SHP77 (cell line): ENCODE measurements around the gene PRPF6.
A peak's percentile ranks its signal among the peaks of the same experiment; 100 is the strongest.

Experiments used
- DNase-seq, 2 experiments: peaks; one replicate each; lab custom pipeline; 2025; lab: John Stamatoyannopoulos, UW

Gene PRPF6

DNA sequence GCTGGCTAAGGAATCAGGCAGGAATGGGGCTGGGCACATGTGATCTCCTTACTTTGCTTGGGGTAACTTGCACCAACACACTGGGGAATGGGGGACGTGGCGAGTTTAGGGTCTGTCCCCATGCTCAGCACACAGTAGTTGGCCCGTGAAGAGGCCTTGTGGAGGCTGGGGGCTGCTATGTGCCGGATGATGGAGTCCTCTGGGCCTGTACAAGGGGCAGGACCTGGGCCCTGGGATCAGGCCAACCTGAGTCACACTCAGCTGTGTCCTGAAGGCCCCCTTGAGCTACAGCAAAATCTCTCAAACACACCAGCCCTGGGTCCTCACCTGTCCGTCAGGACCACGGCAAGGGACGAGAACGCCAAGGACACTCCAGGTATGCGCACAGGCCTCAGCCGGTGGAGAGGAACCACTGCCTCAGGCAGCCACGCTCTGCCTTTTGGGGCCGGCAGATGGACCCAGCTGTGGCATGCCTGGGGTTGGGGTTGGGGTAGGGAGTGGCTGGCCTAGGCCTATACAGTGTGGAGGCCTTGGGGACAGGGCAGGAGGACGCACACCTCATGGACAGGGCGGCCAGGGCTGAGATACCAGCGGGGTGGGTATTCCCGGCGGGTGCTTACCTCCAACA is 35.8 kb upstream of the PRPF6 start:
- DNase-seq, result no peak

GRCh38 chr20:63945921-63946920 is 34.7 kb upstream of the PRPF6 start:
- DNase-seq, result no peak

- DNase-seq, result no peak
Measured at GRCh38 chr20:63946986-63947637, 33.8 kb upstream of the PRPF6 start.

- DNase-seq, result peak in 1 of 2 experiments; percentile 75
Measured at GRCh38 chr20:63947638-63948456, 33.1 kb upstream of the PRPF6 start.

DNA sequence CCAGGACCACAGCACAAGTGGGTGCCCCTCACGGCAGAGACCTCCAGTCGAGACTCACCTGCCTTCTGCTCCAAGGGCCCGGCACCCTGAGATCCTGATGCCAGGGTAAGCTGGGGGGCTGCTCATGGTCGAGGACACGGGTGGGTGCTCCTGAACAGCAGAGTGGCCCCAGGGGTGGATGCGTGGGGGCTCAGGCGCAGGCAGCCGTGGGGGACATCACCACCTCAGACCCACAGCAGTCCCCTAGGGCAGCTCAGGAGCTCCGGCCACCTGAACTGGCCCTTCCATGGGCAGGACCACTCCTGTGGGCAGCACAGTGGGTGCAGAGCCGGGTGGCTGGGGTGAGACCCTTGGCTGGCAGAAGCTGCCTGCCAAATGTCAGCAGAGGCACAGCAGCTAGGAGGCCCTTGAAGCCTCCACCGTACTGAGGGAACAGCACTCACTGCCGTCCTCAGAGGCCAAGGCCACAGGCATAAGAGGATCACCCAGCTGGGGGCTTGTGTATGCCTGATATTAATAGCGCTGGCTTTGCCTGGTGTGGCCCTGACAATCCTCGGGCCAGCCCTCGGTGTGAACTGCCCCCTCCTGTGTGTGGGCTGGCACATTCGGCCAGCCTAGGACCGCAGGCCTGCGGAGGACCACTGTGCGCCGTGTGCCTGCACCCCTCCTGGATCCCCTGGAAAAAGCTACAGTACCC is 30.1 kb upstream of the PRPF6 start:
- no peak for DNase-seq

DNA sequence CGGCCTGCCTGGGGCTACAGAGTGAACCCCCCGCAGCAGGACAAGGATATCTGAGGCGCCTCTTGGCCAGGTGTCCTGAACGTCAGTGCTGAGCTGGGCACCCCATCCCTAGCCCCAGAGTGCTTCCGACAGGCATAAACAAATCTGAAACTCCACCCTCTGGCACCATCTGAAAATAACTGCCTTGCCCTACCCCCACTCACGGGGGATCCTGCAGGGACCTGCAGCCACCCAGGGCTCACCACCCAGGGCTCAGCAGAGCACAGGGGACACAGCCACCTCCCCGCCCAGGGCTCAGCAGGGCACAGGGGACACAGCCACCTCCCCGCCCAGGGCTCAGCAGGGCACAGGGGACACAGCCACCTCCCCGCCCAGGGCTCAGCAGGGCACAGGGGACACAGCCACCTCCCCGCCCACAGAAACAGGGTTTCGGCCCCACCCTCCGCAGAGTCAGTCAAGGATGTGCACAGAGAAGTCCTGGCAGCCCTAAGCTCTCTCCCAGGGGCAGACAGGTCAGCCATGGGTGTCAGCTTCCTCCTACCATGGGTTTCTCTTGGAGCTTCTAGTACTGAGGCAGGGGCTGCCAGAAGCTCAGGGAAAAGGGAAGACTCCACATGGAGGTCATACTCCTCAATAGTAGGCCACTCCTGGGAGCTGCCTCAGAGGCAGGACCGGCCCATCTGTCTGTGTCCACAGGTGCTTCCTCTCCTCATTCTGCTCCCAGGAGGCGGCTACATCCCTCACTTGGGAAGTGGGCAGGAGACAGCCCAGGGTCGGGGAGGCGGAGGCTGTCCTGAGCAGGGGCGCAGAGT is 29.3 kb upstream of the PRPF6 start:
- DNase-seq, result no peak

GRCh38 chr20:63952210-63952535 is 28.8 kb upstream of the PRPF6 start:
- DNase-seq, result no peak

- DNase-seq, result no peak
Measured at GRCh38 chr20:63952769-63953168, 28.2 kb upstream of the PRPF6 start.

- no peak for DNase-seq
Measured at GRCh38 chr20:63953764-63954429, 27.0 kb upstream of the PRPF6 start.

GRCh38 chr20:63955281-63955826 is 25.6 kb upstream of the PRPF6 start:
- peak in 1 of 2 experiments; percentile 30 for DNase-seq

DNA sequence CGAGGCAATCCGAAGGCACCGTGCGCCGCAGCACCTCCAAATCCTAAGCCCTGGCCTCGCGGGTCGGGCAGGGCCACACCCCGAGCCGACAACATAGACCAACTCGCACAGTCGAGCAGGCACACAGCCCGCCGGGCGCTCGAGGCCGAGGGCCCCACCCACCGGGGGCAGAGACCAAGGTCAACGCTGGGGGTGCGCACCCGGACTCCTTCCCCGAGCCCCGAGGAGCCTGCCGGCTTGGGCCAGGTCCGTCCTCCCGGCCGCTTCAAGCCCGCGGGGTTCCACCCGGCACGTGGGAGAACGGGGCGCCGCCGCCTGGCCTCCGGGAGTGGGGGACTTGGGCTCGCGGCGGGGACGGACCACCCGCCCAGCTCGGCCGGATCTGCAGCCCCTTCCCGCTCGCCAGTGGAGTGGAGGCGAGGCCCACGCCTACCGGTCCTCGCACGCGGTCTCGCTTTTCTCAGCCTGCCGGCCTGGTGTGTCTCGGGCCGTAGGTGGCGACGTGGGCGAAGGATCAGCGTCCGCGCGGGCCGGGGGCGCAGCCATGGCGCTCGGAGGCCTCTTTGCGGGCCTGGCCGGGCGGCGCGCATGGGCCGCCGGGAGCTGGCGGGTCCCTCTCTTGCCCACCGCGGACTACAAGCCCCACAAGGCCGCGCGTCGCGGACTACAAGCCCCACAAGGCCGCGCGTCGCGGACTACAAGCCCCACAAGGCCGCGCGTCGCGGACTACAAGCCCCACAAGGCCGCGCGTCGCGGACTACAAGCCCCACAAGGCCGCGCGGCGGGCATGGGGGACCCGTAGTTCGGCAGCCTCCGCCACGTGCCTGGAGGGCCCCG is 24.9 kb upstream of the PRPF6 start, which contains the start of gene UCKL1:
UCKL1 (minus strand) TSS at position 590 of the 837 bp plus-strand sequence; CDS start at position 546, 44 bp downstream.
- DNase-seq, result peak; percentile 88 to 97

DNA sequence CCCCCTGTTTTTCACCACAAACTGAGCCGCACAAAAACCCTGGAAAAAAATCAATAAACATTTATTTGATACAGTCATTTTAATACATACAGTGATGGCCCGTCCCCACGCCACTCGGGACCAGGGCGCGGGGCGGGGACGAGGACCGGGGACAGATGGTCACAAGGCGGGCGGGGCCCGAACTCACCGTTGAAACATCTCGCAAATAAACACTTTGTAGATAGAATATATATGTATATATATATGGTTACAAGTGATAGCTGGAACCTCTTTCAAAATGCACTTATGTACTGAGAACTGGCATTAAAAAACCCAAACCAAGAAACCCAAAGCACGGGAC is 24.3 kb upstream of the PRPF6 start:
- DNase-seq, result no peak

DNA sequence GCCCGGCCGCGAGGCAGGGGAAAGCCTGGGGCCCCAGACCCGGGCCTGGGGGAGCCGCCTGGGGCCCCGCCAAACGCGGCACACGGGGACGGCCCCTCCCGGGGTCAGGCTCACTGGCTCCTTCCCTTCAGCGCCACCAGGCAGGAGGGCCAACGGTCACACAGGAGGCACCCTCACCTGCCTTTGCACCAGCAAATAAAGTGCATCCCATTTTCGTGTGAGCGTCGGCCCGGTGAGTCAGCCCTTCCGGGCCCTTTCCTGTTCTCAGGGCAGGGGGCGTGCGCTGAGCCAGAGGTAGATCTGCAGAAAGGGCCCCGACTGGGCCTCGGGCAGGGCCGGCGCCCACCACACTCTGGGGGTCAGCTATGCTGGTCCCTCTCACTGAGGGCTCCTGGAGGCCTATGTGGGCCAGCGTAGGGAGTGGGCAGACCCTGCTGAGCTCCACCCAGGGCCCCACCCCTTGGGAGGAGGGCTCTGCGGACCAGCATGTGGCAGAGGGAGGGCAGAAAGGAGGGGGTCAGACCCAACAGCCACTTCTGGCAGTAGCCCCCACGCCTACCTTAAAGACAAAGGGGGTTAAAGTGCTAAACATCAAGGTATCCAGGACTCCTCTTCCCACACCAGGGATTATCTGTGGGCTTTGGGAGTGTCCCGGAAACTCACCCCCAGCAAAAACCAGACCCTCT is 23.8 kb upstream of the PRPF6 start:
- peak; percentile 84 to 90 for DNase-seq

- peak; percentile 64 to 80 for DNase-seq
Measured at GRCh38 chr20:63957690-63958441, 23.1 kb upstream of the PRPF6 start.

- DNase-seq, result no peak
Measured at GRCh38 chr20:63958471-63958870, 22.5 kb upstream of the PRPF6 start.

- no peak for DNase-seq
Measured at GRCh38 chr20:63958964-63959698, 21.8 kb upstream of the PRPF6 start.

DNA sequence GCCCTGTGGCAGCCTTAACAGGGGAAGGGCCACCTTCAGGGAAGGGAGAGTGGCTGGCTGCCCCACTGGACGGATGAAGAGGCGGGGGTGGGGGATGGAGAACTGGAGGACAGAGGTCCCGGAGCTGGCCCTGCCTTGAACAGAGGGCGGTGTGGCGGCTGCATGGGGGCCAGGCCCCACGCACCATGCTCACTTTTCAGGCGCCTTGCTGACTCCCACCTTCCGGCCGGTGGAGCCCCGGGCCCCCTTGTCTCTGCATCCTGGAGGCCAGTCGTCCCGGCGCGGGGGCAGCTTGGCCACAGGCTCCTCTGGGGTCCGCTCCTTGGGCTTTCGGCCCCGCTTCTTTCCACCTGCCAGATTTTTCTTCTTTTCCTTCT is 21.2 kb upstream of the PRPF6 start:
- DNase-seq, result no peak
